Upper lobe of left lung (tissue), 6 donors: ENCODE data around the gene CATSPERZ. TPM values are rescaled to one million over a fixed set of nuclear protein-coding genes. Genes with fewer than 3 reads are reported as not detected.

Experiments
- small RNA-seq, 4 donors: library from RNA; depleted of rRNA; stranded (forward); fragments of <200 nt; gene quantifications; one replicate each; pipeline ENCODE3, GENCODE V24; 2016
- total RNA-seq, 6 donors: library from RNA; depleted of rRNA in 4 of 6; stranded (reverse); fragments of >200 nt in 4 of 6; gene quantifications; one replicate each; pipeline versions ENCODE4 v1.1.0 to v1.2.1, GENCODE V29; 2016 to 2021
- donor health status: DM: no; HTN: no; CAD: no; lungs with moderate emphysema.
- donor health status: DM: no; HTN: yes; CAD: no; lungs with severe emphysema.

CATSPERZ gene
- total RNA-seq, 6 donors from 2014 or later, result 0.51 to 62.9 (median 2.5) TPM; not detected in 2

Small RNA genes lying within 50 kb of the gene (small RNA-seq; reads per million reads assigned to genes)
- 0.31 to 1.6 (median 0.71) reads per million in 4 donors for gene MIR7155
- 0 reads per million in 4 donors for gene RF00019

Other genes starting within 250 kb of the CATSPERZ start
- 10 to 100 TPM; 16.7 to 59.7 (median 33.5) TPM for gene MACROD1, start 134.2 kb upstream of the CATSPERZ start, total RNA-seq
- 100 to 1,000 TPM in 1 of 6 donors, 10 to 100 TPM in 5; 37.8 to 132 (median 82.6) TPM for gene STIP1, start 114.2 kb upstream of the CATSPERZ start, total RNA-seq
- 100 to 1,000 TPM in 3 of 6 donors, 10 to 100 TPM in 3; 33.2 to 119 (median 89.3) TPM for gene FERMT3, start 93.6 kb upstream of the CATSPERZ start, total RNA-seq
- gene TRPT1, start 74.2 kb upstream of the CATSPERZ start, total RNA-seq, result 10 to 100 TPM; 27.2 to 69.1 (median 35.2) TPM
- 10 to 100 TPM; 30.3 to 94.3 (median 68.0) TPM for gene NUDT22, start 74.1 kb upstream of the CATSPERZ start, total RNA-seq
- 10 to 100 TPM; 25.0 to 52.0 (median 39.2) TPM for gene DNAJC4, start 69.8 kb upstream of the CATSPERZ start, total RNA-seq
- gene VEGFB, start 65.8 kb upstream of the CATSPERZ start, total RNA-seq, result 100 to 1,000 TPM in 3 of 6 donors, 10 to 100 TPM in 3; 25.1 to 171 (median 124) TPM
- 100 to 1,000 TPM in 1 of 6 donors, 10 to 100 TPM in 5; 40.9 to 132 (median 63.1) TPM for gene FKBP2, start 59.3 kb upstream of the CATSPERZ start, total RNA-seq
- gene PPP1R14B, start 53.4 kb upstream of the CATSPERZ start, total RNA-seq, result 100 to 1,000 TPM in 1 of 6 donors, 10 to 100 TPM in 5; 51.4 to 118 (median 60.3) TPM
- 10 to 100 TPM; 19.5 to 55.5 (median 30.3) TPM for gene PLCB3, start 48.8 kb upstream of the CATSPERZ start, total RNA-seq
- 100 to 1,000 TPM in 2 of 6 donors, 10 to 100 TPM in 4; 59.7 to 150 (median 80.1) TPM for gene BAD, start 15.7 kb upstream of the CATSPERZ start, total RNA-seq
- gene GPR137, start 14.5 kb upstream of the CATSPERZ start, total RNA-seq, result 10 to 100 TPM in 5 of 6 donors, 1 to 10 TPM in 1; 7.3 to 48.1 (median 27.0) TPM
- under 1 TPM in 3 of 6 donors, not detected in 3; 0.17 to 0.55 (median 0.26) TPM for gene KCNK4, start 9.1 kb upstream of the CATSPERZ start, total RNA-seq
- 100 to 1,000 TPM in 1 of 6 donors, 10 to 100 TPM in 5; 42.7 to 109 (median 80.6) TPM for gene ESRRA, start 5.2 kb downstream of the CATSPERZ start, total RNA-seq
- gene TRMT112, start 17.2 kb downstream of the CATSPERZ start, total RNA-seq, result 100 to 1,000 TPM; 110 to 215 (median 170) TPM
- gene PRDX5, start 17.8 kb downstream of the CATSPERZ start, total RNA-seq, result 100 to 1,000 TPM; 146 to 493 (median 309) TPM
- 100 to 1,000 TPM in 1 of 6 donors, 10 to 100 TPM in 5; 12.6 to 138 (median 37.2) TPM for gene CCDC88B, start 39.8 kb downstream of the CATSPERZ start, total RNA-seq
- 10 to 100 TPM; 16.3 to 93.2 (median 46.7) TPM for gene RPS6KA4, start 58.8 kb downstream of the CATSPERZ start, total RNA-seq